GM13976 (cell line): Measurements from ENCODE around the gene ADO.

Experiments used
- DNase-seq: peaks from one replicate; pipeline ENCODE4 v3.0.0; 2012; ENCODE audit warnings: low spot score
- CTCF ChIP-seq: IDR thresholded peaks from 2 replicates; pipeline ENCODE4 v1.5.1; 2012; ENCODE audit warnings: borderline replicate concordance, mild to moderate bottlenecking; ENCODE audit not compliant: insufficient read depth; ENCODE audit errors: extremely low read depth, missing control alignments, control extremely low read depth
- in situ Hi-C: fragments of 300-500 bp; cut with MboI; formaldehyde crosslinking; loops from one replicate; pipeline ENCODE4 v1.12.0; 2022; ENCODE audit warnings: low sequenced_read_pairs, mixed read lengths, inconsistent platforms; ENCODE audit not compliant: unreplicated experiment

ADO gene

GRCh38 chr10:62794306-62794705 is 10.2 kb upstream of the ADO start:
- DNase-seq, result no peak
- in situ Hi-C loops, result no loop called here
- no peak for TF ChIP-seq CTCF

GRCh38 chr10:62795100-62795499 is 9.4 kb upstream of the ADO start:
- in situ Hi-C loops, result no loop called here
- no peak for TF ChIP-seq CTCF
- DNase-seq, result no peak

- no peak for DNase-seq
- in situ Hi-C loops, result no loop called here
- TF ChIP-seq CTCF, result no peak
Observed at GRCh38 chr10:62795762-62796161, 8.8 kb upstream of the ADO start.

GRCh38 chr10:62796896-62797295 is 7.6 kb upstream of the ADO start:
- no peak for TF ChIP-seq CTCF
- in situ Hi-C loops, result no loop called here
- DNase-seq, result no peak

- DNase-seq, result no peak
- in situ Hi-C loops, result no loop called here
- no peak for TF ChIP-seq CTCF
Observed at GRCh38 chr10:62801871-62802270, 2.6 kb upstream of the ADO start.

- in situ Hi-C loops, result no loop called here
- no peak for DNase-seq
- no peak for TF ChIP-seq CTCF
Observed at GRCh38 chr10:62803724-62804355, 680 bp upstream of the ADO start.
